ENCODE results near the gene EPB41L1. TPM values are rescaled to one million over a fixed set of nuclear protein-coding genes. Genes with fewer than 3 reads are reported as not detected.

Gene EPB41L1
- total RNA-seq, 1 experiment from 2014 or later = 129 TPM

DNA sequence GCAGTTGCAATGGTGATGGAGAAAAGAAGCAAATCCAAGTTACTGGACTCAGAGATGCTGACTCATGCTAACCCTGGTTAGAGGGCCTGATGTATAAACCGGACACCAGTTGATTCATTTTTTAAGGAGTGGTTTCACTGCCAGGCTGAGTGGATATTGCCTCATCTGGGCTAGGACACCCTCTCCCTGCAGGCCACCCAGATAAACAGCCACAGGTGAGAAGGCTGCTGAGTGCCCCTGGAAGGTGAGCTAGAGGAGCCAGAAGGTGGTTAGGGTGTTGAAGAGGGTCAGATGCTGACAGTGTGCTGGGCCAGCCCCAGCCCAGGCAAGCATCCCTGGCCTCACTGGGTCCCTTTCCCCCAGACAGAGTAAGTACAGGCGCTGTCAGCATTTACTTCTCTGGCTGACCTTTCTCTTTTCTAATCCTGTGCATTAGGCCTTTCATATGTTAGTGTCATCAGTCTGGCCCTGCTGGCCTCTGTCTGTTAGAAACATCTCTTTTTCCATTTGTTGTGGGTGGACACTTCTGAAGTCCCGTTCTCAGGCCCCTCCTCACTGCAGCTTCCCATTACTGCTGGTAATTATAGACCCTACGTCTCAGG is 13.5 kb downstream of the EPB41L1 start:
- ChIA-PET CTCF (interaction anchor here (0.7 to 1.3 kb wide), 3 partner anchors 12 to 220 kb away, joined by 5 to 7 read pairs (median 5); no protein-coding TSS in a partner anchor), POLR2A (no interaction called here)
- H3K27me3 Mint-ChIP-seq (ENCODE audit: insufficient read depth, unreplicated experiment) = no peaks in the 10 kb centered on the region
- no peaks in the 10 kb centered on the region for H3K9me3 Mint-ChIP-seq (ENCODE audit: unreplicated experiment)
- H3K4me3 Mint-ChIP-seq (ENCODE audit: unreplicated experiment) = no peak overlapping the region
- Histone ChIP-seq H3K9me3 (no peaks in the 10 kb centered on the region), H3K4me3 (ENCODE audit: low read depth, low read length) (no peak overlapping the region), H3K36me3 (ENCODE audit: control insufficient read depth, insufficient read depth, low read length) (no peaks in the 10 kb centered on the region), H3K4me1 (no peaks in the 10 kb centered on the region), H3K27me3 (replicated peaks; ENCODE audit: control insufficient read depth, insufficient read depth, low read length) (no peaks in the 10 kb centered on the region)
- no TSS peak for BruUV-seq (replicated peaks)
- peaks cover 6% of the 10 kb centered on the region for H3K4me1 Mint-ChIP-seq (ENCODE audit: low read depth, unreplicated experiment)
- no peak overlapping the region for H3K27ac Mint-ChIP-seq (ENCODE audit: unreplicated experiment)
- TF ChIP-seq, protein P1, sequence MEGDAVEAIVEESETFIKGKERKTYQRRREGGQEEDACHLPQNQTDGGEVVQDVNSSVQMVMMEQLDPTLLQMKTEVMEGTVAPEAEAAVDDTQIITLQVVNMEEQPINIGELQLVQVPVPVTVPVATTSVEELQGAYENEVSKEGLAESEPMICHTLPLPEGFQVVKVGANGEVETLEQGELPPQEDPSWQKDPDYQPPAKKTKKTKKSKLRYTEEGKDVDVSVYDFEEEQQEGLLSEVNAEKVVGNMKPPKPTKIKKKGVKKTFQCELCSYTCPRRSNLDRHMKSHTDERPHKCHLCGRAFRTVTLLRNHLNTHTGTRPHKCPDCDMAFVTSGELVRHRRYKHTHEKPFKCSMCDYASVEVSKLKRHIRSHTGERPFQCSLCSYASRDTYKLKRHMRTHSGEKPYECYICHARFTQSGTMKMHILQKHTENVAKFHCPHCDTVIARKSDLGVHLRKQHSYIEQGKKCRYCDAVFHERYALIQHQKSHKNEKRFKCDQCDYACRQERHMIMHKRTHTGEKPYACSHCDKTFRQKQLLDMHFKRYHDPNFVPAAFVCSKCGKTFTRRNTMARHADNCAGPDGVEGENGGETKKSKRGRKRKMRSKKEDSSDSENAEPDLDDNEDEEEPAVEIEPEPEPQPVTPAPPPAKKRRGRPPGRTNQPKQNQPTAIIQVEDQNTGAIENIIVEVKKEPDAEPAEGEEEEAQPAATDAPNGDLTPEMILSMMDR (IDR thresholded peaks at IDR 0.05; ENCODE audit: insufficient read depth in 1 of 2, low read depth in 1 of 2, low read length in 1 of 2, severe bottlenecking in 1 of 2, unreplicated experiment in 1 of 2) = peak in 1 of 2 experiments; percentile 1
- intact Hi-C loops (cut with micrococcal nuclease; ENCODE audit: unreplicated experiment) = no loop called here
- peaks cover 11% of the 10 kb centered on the region for H3K36me3 Mint-ChIP-seq (ENCODE audit: insufficient read depth, unreplicated experiment)
- DNase-seq = no peak

GRCh38 chr20:36170542-36171215 is 16.1 kb downstream of the EPB41L1 start:
- Histone ChIP-seq H3K27me3 (replicated peaks; ENCODE audit: control insufficient read depth, insufficient read depth, low read length) (no peaks in the 10 kb centered on the region), H3K9me3 (no peaks in the 10 kb centered on the region), H3K36me3 (ENCODE audit: control insufficient read depth, insufficient read depth, low read length) (no peaks in the 10 kb centered on the region), H3K4me1 (no peaks in the 10 kb centered on the region), H3K4me3 (ENCODE audit: low read depth, low read length) (no peak overlapping the region)
- H3K36me3 Mint-ChIP-seq (ENCODE audit: insufficient read depth, unreplicated experiment) = peaks cover 19% of the 10 kb centered on the region
- no peaks in the 10 kb centered on the region for H3K9me3 Mint-ChIP-seq (ENCODE audit: unreplicated experiment)
- intact Hi-C loops (cut with micrococcal nuclease; ENCODE audit: unreplicated experiment) = no loop called here
- peaks cover 6% of the 10 kb centered on the region for H3K4me1 Mint-ChIP-seq (ENCODE audit: low read depth, unreplicated experiment)
- peak overlapping the region; percentile 24 for H3K27ac Mint-ChIP-seq (ENCODE audit: unreplicated experiment)
- ChIA-PET CTCF (no interaction called here), POLR2A (no interaction called here)
- no peak for DNase-seq
- TF ChIP-seq, protein P1 (IDR thresholded peaks at IDR 0.05; ENCODE audit: insufficient read depth in 1 of 2, low read depth in 1 of 2, low read length in 1 of 2, severe bottlenecking in 1 of 2, unreplicated experiment in 1 of 2) = no peak
- no peak overlapping the region for H3K4me3 Mint-ChIP-seq (ENCODE audit: unreplicated experiment)
- BruUV-seq (replicated peaks) = no TSS peak
- H3K27me3 Mint-ChIP-seq (ENCODE audit: insufficient read depth, unreplicated experiment) = no peaks in the 10 kb centered on the region

- DNase-seq = peak in 1 of 2 experiments; percentile 41
- BruUV-seq (replicated peaks) = no TSS peak
These were observed 19.0 kb downstream of the EPB41L1 start for GRCh38 chr20:36173451-36173933.

More at GRCh38 chr20:36173451-36173933, 19.0 kb downstream of the EPB41L1 start:
- Mint-ChIP-seq H3K4me1 (ENCODE audit: low read depth, unreplicated experiment) (peaks cover 6% of the 10 kb centered on the region), H3K9me3 (ENCODE audit: unreplicated experiment) (no peaks in the 10 kb centered on the region), H3K36me3 (ENCODE audit: insufficient read depth, unreplicated experiment) (peaks cover 19% of the 10 kb centered on the region), H3K27ac (ENCODE audit: unreplicated experiment) (no peak overlapping the region), H3K27me3 (ENCODE audit: insufficient read depth, unreplicated experiment) (no peaks in the 10 kb centered on the region), H3K4me3 (ENCODE audit: unreplicated experiment) (no peak overlapping the region)
- Histone ChIP-seq H3K4me1 (no peaks in the 10 kb centered on the region), H3K9me3 (no peaks in the 10 kb centered on the region), H3K36me3 (ENCODE audit: control insufficient read depth, insufficient read depth, low read length) (no peaks in the 10 kb centered on the region; the same call in 1 of the 2 replicates), H3K27me3 (replicated peaks; ENCODE audit: control insufficient read depth, insufficient read depth, low read length) (no peaks in the 10 kb centered on the region), H3K4me3 (ENCODE audit: low read depth, low read length) (no peak overlapping the region)
- POLR2A ChIA-PET = no interaction called here
- CTCF ChIA-PET = interaction anchor here (2.1 kb wide), 1 partner anchor 35 kb away, joined by 5 read pairs; no protein-coding TSS in a partner anchor
- TF ChIP-seq, protein P1 (IDR thresholded peaks at IDR 0.05; ENCODE audit: insufficient read depth in 1 of 2, low read depth in 1 of 2, low read length in 1 of 2, severe bottlenecking in 1 of 2, unreplicated experiment in 1 of 2) = no peak
- intact Hi-C loops (cut with micrococcal nuclease; ENCODE audit: unreplicated experiment) = no loop called here
